Activated CD4-positive, alpha-beta T cell treated with anti-CD3 and anti-CD28 coated beads for 1 hour (primary cell): ENCODE data around the gene BRDT.
"Not testable (repeated sequence)": the region's sequence is repeated elsewhere in the genome, so short reads cannot be mapped to it uniquely, and the experiment has no call there.

Experiments
- DNase-seq: peaks from one replicate; pipeline ENCODE4 v3.0.0-alpha.2; 2020

The BRDT gene

GRCh38 chr1:91993256-91993655, 44.1 kb downstream of the BRDT start:
- no peak for DNase-seq

- DNase-seq: no peak
Observed at GRCh38 chr1:91997607-91998195, 48.5 kb downstream of the BRDT start.

GRCh38 chr1:92004129-92004528, 54.9 kb downstream of the BRDT start:
- DNase-seq: no peak

DNA sequence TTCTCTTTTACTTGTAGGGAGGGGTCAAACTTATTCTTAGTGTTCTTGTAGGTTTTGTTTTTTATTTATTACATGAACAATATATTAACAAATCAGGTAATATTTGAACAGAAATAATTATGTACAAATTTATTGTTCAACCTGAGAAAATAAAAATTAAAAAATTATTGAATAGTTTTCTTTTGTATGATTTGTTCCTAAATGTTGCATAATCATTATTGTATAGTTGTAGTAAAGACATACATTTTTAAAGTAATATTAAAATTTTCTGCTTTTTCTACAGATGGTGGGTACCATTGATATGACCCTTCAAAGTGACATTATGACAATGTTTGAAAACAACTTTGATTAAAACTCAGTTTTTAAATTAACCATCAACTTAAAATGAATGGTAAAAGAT, 64.7 kb downstream of the BRDT start:
- no peak for DNase-seq

DNA sequence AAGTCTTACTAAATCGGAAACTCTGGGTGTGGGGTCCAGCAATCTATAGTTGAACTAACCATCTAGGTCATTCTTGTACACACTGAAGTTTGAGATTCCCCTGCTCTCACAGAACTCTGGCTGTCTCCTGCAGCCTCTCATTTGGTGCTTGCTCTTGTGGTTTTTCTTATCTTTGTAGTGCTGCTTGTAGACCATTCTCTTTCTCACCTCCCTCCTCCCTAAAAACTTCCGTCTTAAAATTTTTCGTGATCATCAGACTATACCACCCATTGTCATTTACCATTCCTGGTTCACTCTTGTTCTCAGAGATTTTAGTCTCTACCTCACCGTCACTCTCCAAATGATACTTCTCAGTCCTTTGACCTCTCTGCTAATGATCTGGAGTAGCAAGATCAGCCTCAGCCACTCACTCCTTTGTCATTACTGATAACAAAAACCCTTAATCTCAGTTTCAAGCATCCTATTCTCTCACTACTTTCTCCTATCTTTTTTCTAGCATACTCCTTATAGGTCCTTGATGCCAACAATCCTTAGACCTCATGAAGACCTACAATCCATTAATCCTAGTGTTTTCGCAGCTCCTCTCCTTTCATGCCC, 67.6 kb downstream of the BRDT start:
- no peak for DNase-seq

DNA sequence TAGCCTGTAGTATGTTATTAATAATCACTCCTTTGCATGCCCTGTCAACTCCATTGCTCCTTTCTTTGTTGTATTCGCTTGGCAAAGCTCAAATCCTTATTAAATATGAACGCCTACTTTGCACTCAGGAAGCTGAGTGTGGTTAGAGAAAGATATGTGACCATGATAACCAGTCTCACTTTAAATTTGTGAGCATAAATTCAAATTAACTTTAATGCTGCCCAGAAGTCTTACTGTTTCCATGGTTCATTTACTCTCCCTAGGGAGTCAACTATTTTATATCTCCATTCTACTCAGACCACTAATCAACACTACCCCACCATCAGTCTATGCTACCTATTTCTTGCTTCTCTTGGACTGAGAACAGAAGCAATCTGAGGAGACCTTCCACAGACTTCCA, 68.5 kb downstream of the BRDT start:
- DNase-seq: no peak

DNA sequence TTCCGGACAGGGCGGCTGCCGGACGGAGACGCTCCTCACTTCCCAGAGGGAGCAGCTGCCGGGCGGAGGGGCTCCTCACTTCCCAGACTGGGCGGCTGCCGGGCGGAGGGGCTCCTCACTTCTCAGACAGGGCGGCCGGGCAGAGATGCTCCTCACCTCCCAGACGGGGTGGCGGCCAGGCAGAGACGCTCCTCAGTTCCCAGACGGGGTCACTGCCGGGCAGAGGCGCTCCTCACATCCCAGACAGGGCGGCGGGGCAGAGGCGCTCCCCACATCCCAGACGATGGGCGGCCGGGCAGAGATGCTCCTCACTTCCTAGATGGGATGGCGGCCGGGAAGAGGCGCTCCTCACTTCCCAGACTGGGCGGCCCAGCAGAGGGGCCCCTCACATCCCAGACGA, 76.8 kb downstream of the BRDT start:
- DNase-seq: not testable (repeated sequence)

DNA sequence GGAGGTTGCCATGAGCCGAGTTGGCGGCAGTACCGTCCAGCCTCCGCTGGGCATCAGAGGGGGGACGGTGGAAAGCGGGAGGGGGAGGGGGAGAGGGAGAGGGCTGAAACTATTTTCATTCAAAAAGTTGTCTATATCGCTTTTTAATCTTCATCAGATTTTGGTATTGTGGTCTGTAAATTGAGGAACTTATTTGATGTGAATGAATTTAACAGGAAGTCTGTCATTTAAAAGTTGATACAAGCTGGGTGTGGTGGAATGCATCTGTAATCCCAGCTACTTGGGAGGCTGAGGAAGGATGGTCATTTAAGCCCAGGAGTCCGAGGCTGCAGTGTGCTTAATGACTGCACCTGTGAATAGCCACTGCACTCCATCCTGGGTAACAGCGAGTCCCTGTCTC, 77.6 kb downstream of the BRDT start:
- DNase-seq: no peak

GRCh38 chr1:92029241-92029922, 80.2 kb downstream of the BRDT start:
- no peak for DNase-seq

GRCh38 chr1:92030656-92031107, 81.5 kb downstream of the BRDT start:
- DNase-seq: no peak

DNA sequence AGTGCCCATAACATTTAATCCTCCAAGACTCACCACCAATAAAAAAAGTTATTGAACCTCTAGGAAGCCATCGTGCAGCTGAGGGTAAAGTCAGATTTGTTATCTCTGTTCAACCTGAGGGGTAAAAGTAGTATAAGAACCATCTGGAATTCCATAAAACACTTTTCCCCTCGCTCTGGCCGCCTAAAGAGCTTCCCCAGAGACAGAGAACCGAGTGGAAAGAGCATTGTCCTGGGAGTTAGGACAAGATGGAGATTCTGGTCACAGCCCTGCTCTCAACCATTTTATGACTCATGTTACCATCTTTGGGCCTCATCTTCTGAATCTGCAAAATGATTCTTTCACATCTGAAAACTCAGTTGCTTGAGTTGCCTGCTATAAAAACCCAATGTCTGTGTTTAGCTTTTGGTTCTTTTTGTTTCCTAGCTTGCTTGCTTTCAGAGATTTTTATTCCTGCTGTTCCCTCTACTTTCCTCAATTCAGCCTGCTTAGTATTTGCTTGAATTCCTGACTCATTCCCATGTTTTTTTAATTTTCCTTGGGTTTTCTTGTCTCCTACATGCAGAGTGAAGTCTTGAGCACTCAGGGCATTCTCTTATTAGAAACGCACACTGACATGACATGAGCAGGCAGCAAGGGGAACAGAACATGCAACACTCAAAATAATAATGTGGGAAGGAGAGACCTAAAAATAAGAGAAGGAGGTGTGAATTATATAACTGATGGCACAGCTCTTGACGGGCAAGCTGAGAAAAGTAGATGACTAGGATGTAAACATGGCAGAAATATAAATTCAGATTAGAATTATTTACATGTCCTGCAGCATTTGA, 82.3 kb downstream of the BRDT start:
- no peak for DNase-seq

DNA sequence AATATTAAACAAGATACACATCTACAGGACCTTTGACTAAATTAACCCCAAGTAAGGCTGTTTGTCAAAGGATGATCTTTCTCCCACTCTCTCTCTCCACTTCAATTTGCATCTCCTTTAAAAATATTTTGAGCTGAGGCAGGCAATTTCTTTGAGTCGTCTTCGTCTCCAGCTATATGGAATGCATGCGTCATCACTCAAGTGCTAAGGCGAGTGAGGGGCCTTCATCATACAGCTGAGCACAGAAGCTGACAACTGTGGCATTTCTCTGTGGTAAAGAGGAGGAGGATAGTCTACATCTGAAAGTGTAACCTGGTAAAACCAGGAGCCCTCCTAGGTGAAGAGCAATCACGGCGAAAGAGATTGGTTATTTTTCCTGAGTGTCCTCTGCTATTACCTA, 88.2 kb downstream of the BRDT start:
- no peak for DNase-seq

- DNase-seq: no peak
Observed at GRCh38 chr1:92038695-92039346, 89.6 kb downstream of the BRDT start.

DNA sequence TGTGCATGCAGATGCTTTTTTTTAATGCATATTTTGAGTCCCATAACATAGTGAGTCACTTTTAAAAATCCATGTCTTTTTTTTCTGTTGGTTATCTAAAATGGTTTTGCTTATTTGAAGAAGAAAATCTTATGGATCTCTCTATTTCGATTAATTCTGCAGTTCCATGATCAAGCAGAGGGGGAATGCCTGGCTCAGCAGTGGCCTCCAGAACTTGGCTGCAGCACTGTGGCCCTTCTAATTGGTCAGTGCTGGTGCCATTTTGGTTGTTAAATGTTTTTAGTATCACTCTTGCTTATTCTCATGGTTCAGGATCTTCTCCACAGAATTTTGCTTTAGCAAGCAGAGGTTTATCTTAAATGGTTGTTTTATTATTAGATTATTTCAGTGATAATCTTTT, 91.8 kb downstream of the BRDT start:
- no peak for DNase-seq

DNA sequence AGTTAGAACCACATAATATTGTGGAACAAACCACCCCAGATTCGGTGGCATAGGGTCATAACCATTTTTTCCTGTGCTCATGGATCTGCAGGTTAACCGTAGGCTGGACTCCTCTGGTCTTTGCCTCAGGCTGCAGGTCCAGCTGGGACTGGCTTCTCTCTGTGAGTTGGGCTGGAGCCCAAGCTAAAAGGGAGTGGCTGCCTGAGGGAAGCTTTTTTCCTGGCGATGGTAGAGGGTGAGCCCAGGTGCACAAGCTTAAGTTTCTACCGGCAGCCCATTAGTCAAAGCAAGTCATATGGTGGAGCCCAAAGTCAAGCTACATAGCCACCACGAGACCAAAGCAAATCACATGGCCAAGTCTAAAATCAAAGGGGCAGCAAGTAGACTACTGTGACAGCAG, 94.4 kb downstream of the BRDT start:
- no peak for DNase-seq

DNA sequence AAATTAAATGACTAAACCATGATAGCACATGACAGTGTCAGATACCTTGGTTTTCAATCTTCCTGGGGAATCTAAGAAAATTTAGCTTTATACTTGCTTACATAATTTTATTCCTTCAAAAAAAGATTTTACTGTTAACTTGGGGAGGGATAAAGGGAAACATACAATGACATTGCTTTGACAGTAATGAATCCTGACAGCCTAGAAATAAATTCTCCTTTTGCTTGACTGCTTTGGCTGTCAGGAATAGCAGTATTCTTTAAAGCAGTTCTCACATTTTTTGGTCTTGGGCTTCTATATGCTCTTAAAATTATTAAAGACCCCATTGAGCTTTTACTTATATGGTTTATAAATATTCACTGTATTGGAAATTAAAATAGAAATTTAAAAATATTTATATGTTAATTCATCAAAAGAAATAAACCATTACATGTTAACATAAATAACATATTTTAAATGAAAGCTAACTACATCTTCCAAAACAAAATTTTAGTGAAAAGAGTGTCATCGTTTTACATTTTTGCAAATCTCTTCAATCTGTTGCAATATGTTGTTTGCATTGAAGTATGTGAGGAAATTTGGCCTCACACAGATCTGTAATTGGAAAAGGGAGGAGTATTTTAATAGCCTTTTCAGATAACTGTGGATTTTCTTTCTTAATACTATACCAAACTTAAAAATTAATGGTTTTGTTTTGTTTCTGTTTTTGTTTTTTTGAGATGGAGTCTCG, 96.7 kb downstream of the BRDT start:
- DNase-seq: no peak

DNA sequence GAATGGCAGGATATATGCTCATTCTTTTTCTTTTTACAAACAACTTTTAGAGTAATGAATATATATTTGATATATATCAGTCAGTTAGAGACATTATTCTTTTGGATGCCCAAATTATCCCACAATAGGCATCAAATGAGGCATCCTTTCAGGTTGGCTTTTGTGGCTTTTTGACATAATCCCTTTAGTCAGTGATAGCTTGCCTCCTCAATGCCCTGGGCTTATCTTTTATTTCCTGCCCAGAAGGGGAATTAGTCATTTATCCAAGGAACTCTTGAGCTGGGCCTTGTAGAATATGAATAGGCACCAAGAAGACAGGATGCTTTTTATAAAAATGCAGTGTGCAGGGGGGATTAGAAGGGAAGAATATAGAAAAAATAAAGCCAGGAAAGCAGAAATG, 102.7 kb downstream of the BRDT start:
- DNase-seq: no peak
